ENCODE data around the gene PTGFRN.
A peak's percentile ranks its signal among the peaks of the same experiment; 100 is the strongest.

The PTGFRN gene

DNA sequence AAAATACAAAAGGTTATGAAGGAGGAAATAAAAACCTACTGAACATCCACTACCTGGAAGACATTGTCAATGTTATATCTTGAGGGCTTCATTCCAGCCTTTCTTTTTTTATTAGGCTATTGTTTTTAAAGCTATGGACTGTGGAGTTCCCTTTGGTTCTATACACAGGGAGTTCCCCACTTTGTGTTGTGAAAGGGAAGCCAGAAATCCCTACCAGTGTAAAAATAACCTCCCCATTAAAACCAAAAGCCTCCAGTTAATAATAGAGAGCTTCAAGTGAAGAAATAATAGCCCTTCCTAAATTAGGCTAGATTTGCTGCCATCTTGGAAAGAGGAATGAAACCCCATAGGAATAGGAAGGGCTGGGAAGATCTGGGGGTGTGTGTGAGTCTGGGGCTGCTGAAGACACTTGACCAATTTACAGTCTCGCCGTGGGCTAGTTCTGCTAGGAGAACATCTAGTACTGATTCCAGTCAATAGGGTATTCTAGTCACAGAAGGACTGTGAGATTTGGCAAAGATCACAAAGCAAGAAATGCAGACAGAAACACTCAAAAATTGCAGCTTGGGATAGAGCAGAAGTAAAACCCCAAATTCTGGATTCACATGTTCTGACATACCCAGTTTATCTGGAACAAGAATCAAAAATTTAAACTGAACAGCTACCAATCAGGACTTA is 32.4 kb upstream of the PTGFRN start:
- Histone ChIP-seq H3K36me3 (ENCODE audit: control insufficient read depth, insufficient read depth, low read length) (no peaks in the 10 kb centered on the region), H3K27me3 (replicated peaks; ENCODE audit: control insufficient read depth, insufficient read depth, low read length) (no peaks in the 10 kb centered on the region), H3K4me3 (replicated peaks; ENCODE audit: low read depth, low read length) (peak overlapping the region; percentile 61)
- TF ChIP-seq, protein P1, sequence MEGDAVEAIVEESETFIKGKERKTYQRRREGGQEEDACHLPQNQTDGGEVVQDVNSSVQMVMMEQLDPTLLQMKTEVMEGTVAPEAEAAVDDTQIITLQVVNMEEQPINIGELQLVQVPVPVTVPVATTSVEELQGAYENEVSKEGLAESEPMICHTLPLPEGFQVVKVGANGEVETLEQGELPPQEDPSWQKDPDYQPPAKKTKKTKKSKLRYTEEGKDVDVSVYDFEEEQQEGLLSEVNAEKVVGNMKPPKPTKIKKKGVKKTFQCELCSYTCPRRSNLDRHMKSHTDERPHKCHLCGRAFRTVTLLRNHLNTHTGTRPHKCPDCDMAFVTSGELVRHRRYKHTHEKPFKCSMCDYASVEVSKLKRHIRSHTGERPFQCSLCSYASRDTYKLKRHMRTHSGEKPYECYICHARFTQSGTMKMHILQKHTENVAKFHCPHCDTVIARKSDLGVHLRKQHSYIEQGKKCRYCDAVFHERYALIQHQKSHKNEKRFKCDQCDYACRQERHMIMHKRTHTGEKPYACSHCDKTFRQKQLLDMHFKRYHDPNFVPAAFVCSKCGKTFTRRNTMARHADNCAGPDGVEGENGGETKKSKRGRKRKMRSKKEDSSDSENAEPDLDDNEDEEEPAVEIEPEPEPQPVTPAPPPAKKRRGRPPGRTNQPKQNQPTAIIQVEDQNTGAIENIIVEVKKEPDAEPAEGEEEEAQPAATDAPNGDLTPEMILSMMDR (IDR thresholded peaks at IDR 0.05; ENCODE audit: insufficient read depth, low read length, poor library complexity, severe bottlenecking) = no peak
- no peak for DNase-seq (ENCODE audit: extremely low read depth, insufficient read length)

DNA sequence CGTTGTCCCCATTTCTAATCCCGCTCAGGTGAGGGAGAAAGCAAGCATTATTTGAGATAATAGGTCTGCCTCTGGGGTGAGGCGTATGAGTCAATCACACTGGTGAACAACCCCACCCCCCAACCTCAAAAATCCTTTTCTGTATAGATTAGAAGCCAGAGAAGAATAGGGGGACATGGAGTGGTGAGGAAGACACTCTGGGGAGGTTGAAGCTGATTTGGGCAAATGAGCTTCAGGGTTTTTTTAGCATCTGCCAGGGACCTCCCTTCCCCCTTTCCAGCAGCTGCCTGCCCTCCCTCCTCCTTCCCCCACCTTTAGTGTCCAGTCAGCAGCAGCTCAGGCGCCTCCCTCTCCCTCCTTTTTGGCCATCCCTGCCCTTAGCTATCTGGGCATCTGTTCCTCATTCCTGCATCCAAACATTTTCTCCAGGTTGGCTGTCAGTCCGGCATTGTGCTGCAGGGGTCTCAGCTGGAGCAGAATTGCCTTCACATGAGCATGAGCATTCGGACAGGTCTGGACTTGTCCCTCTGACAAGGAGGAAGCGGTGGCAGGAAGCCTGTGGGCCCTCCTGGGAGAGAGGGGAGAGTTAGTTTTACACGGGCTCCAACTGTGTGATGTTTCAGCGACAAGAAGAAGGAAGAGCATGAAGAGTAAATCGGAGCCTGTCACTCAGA is 30.8 kb upstream of the PTGFRN start:
- peak overlapping the region; percentile 61 for H3K4me3 ChIP-seq (replicated peaks; ENCODE audit: low read depth, low read length)
- peak; percentile 68 for DNase-seq (ENCODE audit: extremely low read depth, insufficient read length)
- TF ChIP-seq, protein P1 (IDR thresholded peaks at IDR 0.05; ENCODE audit: insufficient read depth, low read length, poor library complexity, severe bottlenecking) = peak; percentile 10
- H3K36me3 ChIP-seq (ENCODE audit: control insufficient read depth, insufficient read depth, low read length) = no peaks in the 10 kb centered on the region
- H3K27me3 ChIP-seq (replicated peaks; ENCODE audit: control insufficient read depth, insufficient read depth, low read length) = no peaks in the 10 kb centered on the region

DNA sequence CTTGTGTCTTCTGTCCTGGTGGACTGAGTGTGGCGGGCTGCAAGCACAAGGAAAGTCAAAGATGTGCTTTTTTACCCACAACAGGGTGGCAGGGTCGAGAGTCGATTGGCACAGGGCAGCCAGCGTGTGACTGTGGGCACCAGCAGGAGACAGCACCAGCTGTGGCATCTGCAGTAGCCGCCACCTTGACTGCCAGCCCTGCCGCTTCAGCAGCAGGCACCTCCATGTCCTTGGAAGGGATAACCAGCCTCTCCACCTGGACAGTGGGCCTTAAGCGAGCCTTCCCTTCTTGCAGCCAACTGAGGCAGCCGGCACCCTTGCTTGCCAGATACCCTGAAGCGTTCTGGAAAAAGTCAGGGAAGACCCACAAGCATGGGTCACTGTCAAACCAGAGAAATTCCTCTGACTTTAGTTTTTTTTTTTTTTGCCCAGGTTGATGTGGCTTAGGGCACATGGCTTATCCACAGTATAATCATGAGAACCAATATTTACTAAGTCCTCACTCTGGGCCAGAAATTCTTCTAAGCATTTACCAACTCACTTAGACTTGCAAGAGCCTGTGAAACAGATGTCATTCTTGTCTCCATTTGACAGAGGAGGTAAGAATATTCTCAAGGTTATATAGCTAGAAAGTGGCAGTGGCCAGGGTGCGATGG is 30.1 kb upstream of the PTGFRN start:
- H3K4me3 ChIP-seq (replicated peaks; ENCODE audit: low read depth, low read length) = no peak overlapping the region
- peak; percentile 51 for DNase-seq (ENCODE audit: extremely low read depth, insufficient read length)
- TF ChIP-seq, protein P1 (IDR thresholded peaks at IDR 0.05; ENCODE audit: insufficient read depth, low read length, poor library complexity, severe bottlenecking) = no peak
- H3K27me3 ChIP-seq (replicated peaks; ENCODE audit: control insufficient read depth, insufficient read depth, low read length) = no peaks in the 10 kb centered on the region
- no peaks in the 10 kb centered on the region for H3K36me3 ChIP-seq (ENCODE audit: control insufficient read depth, insufficient read depth, low read length)

DNA sequence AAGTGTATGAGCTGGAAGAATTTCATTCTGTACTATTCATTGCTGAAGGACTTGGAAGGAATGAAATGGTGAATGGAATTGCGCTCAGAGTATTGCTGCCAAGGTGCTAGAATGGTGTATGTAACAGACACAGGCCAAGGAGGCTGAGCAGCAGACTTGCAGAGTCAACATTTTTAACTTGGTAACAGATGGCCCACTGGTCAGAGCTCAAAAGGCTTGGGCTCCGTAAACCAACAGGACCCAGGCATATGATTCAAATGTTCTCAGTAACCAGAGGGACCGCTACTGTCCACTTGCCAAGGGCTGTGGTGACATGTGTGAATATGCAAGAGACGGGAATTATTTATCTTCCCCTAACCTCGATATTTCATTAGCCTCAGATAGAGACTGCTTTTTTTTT is 28.8 kb upstream of the PTGFRN start:
- Histone ChIP-seq H3K36me3 (ENCODE audit: control insufficient read depth, insufficient read depth, low read length) (no peaks in the 10 kb centered on the region), H3K4me3 (replicated peaks; ENCODE audit: low read depth, low read length) (no peak overlapping the region), H3K27me3 (replicated peaks; ENCODE audit: control insufficient read depth, insufficient read depth, low read length) (no peaks in the 10 kb centered on the region)
- TF ChIP-seq, protein P1 (IDR thresholded peaks at IDR 0.05; ENCODE audit: insufficient read depth, low read length, poor library complexity, severe bottlenecking) = no peak
- DNase-seq (ENCODE audit: extremely low read depth, insufficient read length) = no peak

DNA sequence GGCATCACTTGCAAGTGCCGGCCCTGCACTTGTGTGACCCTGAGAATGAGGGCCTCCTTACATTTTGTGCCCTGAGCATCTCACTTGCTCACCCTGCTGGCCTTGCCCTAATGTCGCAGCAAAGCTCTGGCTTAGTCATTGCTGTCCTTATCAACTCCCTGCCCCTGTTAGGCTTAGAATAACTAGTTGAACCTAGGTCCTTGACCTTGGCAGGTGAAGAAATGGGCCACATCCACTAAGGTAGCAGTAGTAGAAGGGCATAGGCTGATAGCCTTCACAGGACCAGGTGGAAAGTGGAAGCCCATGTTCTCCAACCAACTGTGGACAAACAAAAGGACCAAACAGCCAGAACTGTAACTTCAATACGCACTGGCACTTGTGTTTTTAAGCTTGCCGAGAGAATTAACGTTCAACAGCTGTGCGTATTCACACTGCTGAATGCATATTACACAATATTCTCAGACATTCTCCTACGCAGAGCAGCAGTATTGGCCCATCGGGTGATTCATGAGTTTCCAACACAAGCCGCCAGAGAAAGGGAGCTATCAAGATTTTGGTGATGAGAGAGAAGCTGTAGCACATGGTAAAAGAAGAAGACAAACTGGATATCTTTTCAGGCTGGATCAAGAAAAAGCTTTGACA is 27.7 kb upstream of the PTGFRN start:
- Histone ChIP-seq H3K36me3 (ENCODE audit: control insufficient read depth, insufficient read depth, low read length) (no peaks in the 10 kb centered on the region), H3K27me3 (replicated peaks; ENCODE audit: control insufficient read depth, insufficient read depth, low read length) (no peaks in the 10 kb centered on the region), H3K4me3 (replicated peaks; ENCODE audit: low read depth, low read length) (no peak overlapping the region)
- DNase-seq (ENCODE audit: extremely low read depth, insufficient read length) = no peak
- TF ChIP-seq, protein P1 (IDR thresholded peaks at IDR 0.05; ENCODE audit: insufficient read depth, low read length, poor library complexity, severe bottlenecking) = peak; percentile 70
